GM12874 (cell line): Measurements from ENCODE around the gene ENPP1.

ENCODE experiments used
- CTCF ChIP-seq: IDR thresholded peaks from 2 replicates; pipeline ENCODE4 v1.5.1; 2011; ENCODE audit warnings: low read depth, mild to moderate bottlenecking, control low read depth, low read length, moderate library complexity; ENCODE audit not compliant: insufficient read depth

The ENPP1 gene

GRCh38 chr6:131858765-131859415, 51.1 kb downstream of the ENPP1 start:
- TF ChIP-seq CTCF: no peak

GRCh38 chr6:131861381-131861780, 53.6 kb downstream of the ENPP1 start:
- TF ChIP-seq CTCF: no peak

GRCh38 chr6:131862476-131862875, 54.7 kb downstream of the ENPP1 start:
- TF ChIP-seq CTCF: no peak

GRCh38 chr6:131867744-131868143, 59.9 kb downstream of the ENPP1 start:
- no peak for TF ChIP-seq CTCF

- TF ChIP-seq CTCF: no peak
These were observed 61.0 kb downstream of the ENPP1 start for GRCh38 chr6:131868836-131869235.

- no peak for TF ChIP-seq CTCF
These were observed 67.8 kb downstream of the ENPP1 start for GRCh38 chr6:131875647-131876046.

GRCh38 chr6:131876545-131876944, 68.7 kb downstream of the ENPP1 start:
- no peak for TF ChIP-seq CTCF
